Renal pelvis (tissue), 4 donors: ENCODE results near the gene GALK2. TPM values are rescaled to one million over a fixed set of nuclear protein-coding genes. Genes with fewer than 3 reads are reported as not detected.
"Not testable (repeated sequence)": the region's sequence is repeated elsewhere in the genome, so short reads cannot be mapped to it uniquely, and the experiment has no call there.

Experiments
- DNase-seq: peaks from one replicate; pipeline ENCODE4 v3.0.0-alpha.2; 2013
- polyA plus RNA-seq, 3 donors: library from polyadenylated mRNA; unstranded; fragments of 120-200 nt; gene quantifications; one replicate each; pipeline ENCODE4 v1.2.1, GENCODE V29; 2013; ENCODE audit not compliant: insufficient read length in 3 of 3

The GALK2 gene
- polyA plus RNA-seq, 3 donors, result 26.3 to 31.3 (median 26.8) TPM

- DNase-seq, result no peak
Measured at GRCh38 chr15:49328941-49329340, 158.9 kb downstream of the GALK2 start.

GRCh38 chr15:49330166-49330565 is 160.1 kb downstream of the GALK2 start:
- no peak for DNase-seq

- DNase-seq, result no peak
Measured at GRCh38 chr15:49331442-49331841, 161.4 kb downstream of the GALK2 start.

GRCh38 chr15:49331951-49332350 is 161.9 kb downstream of the GALK2 start:
- DNase-seq, result no peak

GRCh38 chr15:49339656-49340055 is 169.6 kb downstream of the GALK2 start:
- DNase-seq, result no peak

- no peak for DNase-seq
Measured at GRCh38 chr15:49343546-49343945, 173.5 kb downstream of the GALK2 start.

- not testable (repeated sequence) for DNase-seq
Measured at GRCh38 chr15:49354439-49354838, 184.4 kb downstream of the GALK2 start.

GRCh38 chr15:49361370-49361769 is 191.3 kb downstream of the GALK2 start:
- DNase-seq, result no peak

- no peak for DNase-seq
Measured at GRCh38 chr15:49366496-49366895, 196.4 kb downstream of the GALK2 start.

- DNase-seq, result no peak
Measured at GRCh38 chr15:49370782-49371181, 200.7 kb downstream of the GALK2 start.

- no peak for DNase-seq
Measured at GRCh38 chr15:49372366-49372765, 202.3 kb downstream of the GALK2 start.

GRCh38 chr15:49379996-49380395 is 209.9 kb downstream of the GALK2 start:
- DNase-seq, result no peak

GRCh38 chr15:49380912-49381311 is 210.9 kb downstream of the GALK2 start:
- no peak for DNase-seq

Other genes with a start within 250 kb of the GALK2 start
- 1 to 10 TPM; 1.8 to 2.4 (median 2.3) TPM for gene SHC4, start 206.3 kb upstream of the GALK2 start, polyA plus RNA-seq
- gene SECISBP2L, start 123.8 kb upstream of the GALK2 start, polyA plus RNA-seq, result 10 to 100 TPM; 41.4 to 63.8 (median 62.3) TPM
- gene COPS2, start 14.6 kb upstream of the GALK2 start, polyA plus RNA-seq, result 10 to 100 TPM; 85.3 to 96.1 (median 94.3) TPM